SK-N-MC (cell line): ENCODE data around the gene SLC26A8.

Experiments
- EZH2 ChIP-seq: fragments of 200-600 bp; sonication (generic); IDR thresholded peaks from one replicate; pipeline ENCODE4 v1.6.1; 2017; ENCODE audit warnings: antibody characterized with exemption
- FOXP2 ChIP-seq: optimal IDR thresholded peaks from 2 replicates; pipeline ENCODE3; 2011; ENCODE audit warnings: mild to moderate bottlenecking, moderate library complexity; ENCODE audit not compliant: insufficient read depth; ENCODE audit errors: extremely low read length, control extremely low read depth
- POLR2AphosphoS5 ChIP-seq: IDR thresholded peaks from 2 replicates; pipeline ENCODE4 v1.6.1; 2012; ENCODE audit warnings: mild to moderate bottlenecking, low read depth, low read length, borderline replicate concordance

DNA sequence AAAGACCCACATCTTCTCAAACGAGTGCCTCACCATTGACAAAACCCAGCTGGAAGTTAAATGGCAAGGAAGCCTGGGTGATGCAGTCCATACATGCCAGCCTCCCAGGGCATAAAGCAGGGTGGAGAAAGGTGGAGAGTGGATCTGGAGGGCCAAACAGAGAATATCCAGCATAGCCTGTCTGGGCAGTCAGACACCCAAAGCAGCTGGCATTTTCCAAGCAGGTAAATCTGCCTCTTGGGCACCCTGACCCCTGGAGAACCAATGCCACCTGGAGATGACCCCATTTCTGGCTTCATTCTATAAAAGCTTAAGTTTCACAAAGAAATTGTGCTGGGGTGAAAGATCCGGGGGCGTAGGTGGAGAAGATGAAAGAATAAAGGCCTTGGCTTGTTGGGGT is 98.5 kb downstream of the SLC26A8 start:
- TF ChIP-seq EZH2: no peak
- TF ChIP-seq POLR2AphosphoS5: no peak
- TF ChIP-seq FOXP2: no peak
